ENCODE data around the gene FAM222A.

DNA sequence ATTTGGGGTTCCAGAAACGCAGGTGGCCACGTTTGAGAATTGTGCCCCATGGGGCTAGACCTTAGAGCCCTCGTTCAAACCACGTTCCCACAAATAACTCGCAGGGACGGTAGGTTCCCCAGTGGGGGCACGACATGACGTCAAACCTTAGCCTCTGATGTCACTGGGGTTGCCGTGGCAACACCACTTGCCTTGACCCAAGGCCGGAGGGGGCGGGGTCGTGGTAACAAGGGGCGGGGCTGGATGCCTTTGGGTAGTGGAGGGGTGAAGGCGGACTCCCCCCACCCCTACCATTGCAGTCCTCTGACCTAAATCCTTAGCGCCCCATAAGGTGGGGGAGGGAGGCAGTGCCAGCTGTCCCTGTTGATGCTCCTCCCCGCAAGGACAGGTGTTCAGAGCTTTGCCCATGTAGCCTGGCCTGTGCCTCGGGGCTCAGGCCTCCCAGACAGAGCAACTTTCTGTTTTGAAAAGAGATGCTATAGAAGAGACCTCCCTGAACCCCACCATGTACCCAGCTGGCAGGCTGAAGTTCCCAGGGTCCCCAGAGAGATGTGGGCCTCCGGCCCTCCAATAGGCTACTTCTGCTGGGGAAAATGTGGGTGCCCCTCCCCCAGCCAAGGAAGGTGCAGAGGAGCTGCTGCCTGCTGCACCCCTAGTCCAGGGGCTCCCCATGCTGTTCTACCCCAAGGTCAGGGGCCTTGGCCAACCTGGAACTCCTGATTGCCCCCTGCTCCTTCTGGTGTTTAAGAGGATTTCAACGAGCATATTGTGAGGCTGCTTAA lies 1.9 kb downstream of the FAM222A start:
- TF ChIP-seq, protein P1, sequence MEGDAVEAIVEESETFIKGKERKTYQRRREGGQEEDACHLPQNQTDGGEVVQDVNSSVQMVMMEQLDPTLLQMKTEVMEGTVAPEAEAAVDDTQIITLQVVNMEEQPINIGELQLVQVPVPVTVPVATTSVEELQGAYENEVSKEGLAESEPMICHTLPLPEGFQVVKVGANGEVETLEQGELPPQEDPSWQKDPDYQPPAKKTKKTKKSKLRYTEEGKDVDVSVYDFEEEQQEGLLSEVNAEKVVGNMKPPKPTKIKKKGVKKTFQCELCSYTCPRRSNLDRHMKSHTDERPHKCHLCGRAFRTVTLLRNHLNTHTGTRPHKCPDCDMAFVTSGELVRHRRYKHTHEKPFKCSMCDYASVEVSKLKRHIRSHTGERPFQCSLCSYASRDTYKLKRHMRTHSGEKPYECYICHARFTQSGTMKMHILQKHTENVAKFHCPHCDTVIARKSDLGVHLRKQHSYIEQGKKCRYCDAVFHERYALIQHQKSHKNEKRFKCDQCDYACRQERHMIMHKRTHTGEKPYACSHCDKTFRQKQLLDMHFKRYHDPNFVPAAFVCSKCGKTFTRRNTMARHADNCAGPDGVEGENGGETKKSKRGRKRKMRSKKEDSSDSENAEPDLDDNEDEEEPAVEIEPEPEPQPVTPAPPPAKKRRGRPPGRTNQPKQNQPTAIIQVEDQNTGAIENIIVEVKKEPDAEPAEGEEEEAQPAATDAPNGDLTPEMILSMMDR (IDR thresholded peaks at IDR 0.05): no peak
- TF ChIP-seq EP300 (IDR thresholded peaks at IDR 0.05): no peak
- no peak for TF ChIP-seq POLR2AphosphoS5 (IDR thresholded peaks at IDR 0.05)
- TF ChIP-seq POLR2A (IDR thresholded peaks at IDR 0.05): no peak
